GM21360 (cell line): ENCODE data around the gene ARHGAP24.
"Not testable (repeated sequence)": the region's sequence is repeated elsewhere in the genome, so short reads cannot be mapped to it uniquely, and the experiment has no call there.

Source experiments
- ATAC-seq: cut with Tn5 transposase; IDR thresholded peaks from one replicate; pipeline ENCODE4 v1.9.1; 2021; ENCODE audit warnings: mild to moderate bottlenecking, moderate library complexity; ENCODE audit not compliant: unreplicated experiment

Gene ARHGAP24

GRCh38 chr4:85836588-85837438 is 361.9 kb downstream of the ARHGAP24 start:
- no peak for ATAC-seq

- no peak for ATAC-seq
These were observed 362.4 kb downstream of the ARHGAP24 start for GRCh38 chr4:85837439-85837733.

DNA sequence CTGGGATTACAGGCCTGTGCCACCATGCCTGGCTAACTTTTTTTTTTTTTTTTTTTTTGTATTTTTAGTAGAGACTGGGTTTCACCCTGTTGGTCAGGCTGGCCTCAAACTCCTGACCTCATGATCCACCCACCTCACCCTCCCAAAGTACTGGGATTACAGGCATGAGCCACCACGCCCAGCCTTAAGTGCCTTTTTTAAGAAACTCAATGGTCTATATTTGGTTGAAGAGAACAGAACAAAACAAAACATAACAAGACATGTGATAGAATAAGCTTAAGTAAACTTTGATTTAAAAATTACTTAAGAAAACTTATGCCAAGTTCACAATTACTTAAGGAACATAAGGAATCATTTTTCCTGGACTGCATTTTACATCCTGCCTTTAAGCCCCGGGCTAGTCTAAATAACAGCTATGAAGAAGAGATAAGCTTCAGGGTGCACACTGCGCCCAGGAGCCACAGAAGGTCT is 365.1 kb downstream of the ARHGAP24 start:
- ATAC-seq = not testable (repeated sequence)

DNA sequence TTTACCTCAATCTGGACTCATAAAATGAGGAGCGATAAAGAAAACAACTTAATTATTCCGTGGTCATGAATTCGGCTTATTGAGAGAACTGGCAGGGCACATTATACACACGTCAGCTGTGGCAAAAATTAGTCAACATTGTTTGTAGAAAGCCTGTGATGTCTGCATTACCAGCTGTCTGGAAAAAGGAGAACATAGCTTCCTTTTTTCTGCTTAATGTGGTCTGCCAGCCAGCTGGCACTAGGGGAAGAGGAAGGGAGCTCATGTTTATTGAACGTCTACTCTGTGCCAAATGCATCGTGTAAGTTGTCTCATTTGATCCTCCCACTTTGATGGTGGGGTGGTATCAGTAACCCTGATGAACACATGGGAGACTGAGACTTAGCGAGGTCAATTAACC is 367.6 kb downstream of the ARHGAP24 start:
- ATAC-seq = no peak

DNA sequence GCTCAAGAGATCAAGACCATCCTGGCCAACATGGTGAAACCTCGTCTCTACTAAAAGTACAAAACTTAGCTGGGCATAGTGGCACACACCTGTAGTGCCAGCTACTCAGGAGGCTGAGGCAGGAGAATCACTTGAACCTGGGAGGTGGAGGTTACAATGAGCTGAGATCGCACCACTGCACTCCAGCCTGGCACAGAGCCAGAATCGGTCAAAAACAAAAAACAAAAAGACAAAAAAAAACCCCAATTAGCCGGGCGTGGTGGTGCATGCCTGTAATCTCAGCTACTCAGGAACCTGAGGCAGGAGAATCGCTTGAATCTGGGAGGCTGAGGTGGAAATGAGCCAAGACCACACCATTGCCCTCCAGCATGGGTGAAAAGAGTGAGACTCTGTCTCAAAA is 378.8 kb downstream of the ARHGAP24 start:
- ATAC-seq = not testable (repeated sequence)

GRCh38 chr4:85854546-85854945 is 379.6 kb downstream of the ARHGAP24 start:
- ATAC-seq = no peak

GRCh38 chr4:85860066-85860740 is 385.3 kb downstream of the ARHGAP24 start:
- no peak for ATAC-seq

- no peak for ATAC-seq
These were observed 386.3 kb downstream of the ARHGAP24 start for GRCh38 chr4:85861064-85861765.

- no peak for ATAC-seq
These were observed 387.9 kb downstream of the ARHGAP24 start for GRCh38 chr4:85862896-85863295.

DNA sequence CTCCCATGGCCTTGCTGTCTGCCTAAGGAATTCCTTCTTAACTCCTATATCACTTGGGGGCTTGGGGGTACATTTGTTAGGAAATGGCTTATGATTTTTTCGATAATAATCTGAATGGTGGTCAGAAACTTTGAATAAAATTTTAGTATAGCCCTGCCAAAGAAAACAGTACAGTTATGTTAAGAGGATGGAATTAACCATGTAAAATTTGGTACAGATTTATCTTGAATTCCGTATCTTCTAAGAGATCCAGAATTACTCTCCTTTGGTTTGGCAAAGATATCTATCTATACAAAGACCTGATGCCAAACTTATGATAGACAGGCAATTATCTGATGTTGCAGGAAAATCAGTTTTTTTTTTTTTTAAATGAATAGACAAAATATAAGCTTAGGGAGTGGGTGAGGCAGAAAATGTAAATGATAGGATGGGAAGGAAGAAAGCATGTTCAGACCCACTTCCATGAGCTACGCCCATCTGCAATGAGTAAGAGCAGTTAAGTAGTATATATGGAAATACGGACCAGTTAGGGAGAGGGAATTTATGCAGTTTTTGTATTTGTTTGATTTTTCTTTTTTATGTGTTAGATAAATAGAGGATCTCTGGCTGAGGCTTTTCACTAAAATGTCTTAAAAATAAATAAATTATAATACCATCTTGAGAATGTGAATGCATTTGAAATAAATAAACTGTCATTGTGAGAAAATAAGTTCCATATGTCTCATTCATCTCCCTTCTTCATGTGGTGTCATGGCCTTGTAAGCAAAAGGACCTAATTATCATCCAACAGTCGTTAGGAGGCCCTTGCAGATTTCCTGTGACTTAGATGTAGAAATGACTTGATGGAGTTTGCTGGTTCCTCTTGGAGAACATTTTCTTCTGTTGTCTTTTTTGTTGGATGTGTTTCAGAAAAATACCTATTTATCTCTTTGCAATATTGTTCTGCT is 389.6 kb downstream of the ARHGAP24 start:
- ATAC-seq = no peak

DNA sequence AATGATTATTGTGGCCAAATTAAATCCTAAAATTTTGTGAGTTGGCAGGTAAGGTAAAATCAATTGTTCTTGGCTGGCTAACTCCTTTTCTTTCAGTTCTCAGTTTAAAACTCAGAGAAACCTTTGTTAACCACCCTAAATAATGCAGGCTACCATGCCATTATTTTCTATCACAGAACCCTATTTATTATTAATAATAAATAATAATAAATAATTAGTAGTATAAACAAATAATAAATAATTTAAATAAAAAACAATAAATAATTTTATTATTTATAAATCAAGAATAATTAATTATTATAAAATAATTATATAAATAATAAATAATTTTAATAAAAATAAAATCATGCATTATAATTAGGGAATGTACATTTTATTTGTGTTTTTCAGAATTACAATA is 390.3 kb downstream of the ARHGAP24 start:
- no peak for ATAC-seq

GRCh38 chr4:85866508-85866907 is 391.6 kb downstream of the ARHGAP24 start:
- no peak for ATAC-seq

- no peak for ATAC-seq
These were observed 392.3 kb downstream of the ARHGAP24 start for GRCh38 chr4:85867271-85867670.

- no peak for ATAC-seq
These were observed 394.2 kb downstream of the ARHGAP24 start for GRCh38 chr4:85869181-85869580.

GRCh38 chr4:85870298-85871083 is 395.5 kb downstream of the ARHGAP24 start:
- no peak for ATAC-seq

- no peak for ATAC-seq
These were observed 398.6 kb downstream of the ARHGAP24 start for GRCh38 chr4:85873566-85873965.

GRCh38 chr4:85879518-85879917 is 404.6 kb downstream of the ARHGAP24 start:
- no peak for ATAC-seq

GRCh38 chr4:85883180-85883579 is 408.2 kb downstream of the ARHGAP24 start:
- no peak for ATAC-seq

DNA sequence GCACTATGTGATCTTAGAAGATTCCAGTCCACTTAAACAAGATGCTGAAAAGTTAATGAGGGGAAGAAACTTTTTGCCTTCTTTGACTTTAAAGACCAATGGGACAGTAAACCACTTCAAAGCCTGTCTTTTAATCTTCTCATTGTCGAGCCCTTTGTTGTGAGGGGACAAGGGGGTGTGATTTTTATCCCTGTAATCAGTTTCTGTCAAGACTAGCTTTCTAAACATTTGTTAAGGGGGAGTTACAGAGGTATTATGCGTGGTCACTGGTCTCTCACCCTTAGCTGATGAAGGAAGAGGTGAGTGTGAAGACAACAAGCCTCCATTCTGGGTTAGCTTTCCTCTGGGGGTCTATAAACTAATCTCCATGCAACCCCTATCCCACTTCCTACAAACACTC is 409.3 kb downstream of the ARHGAP24 start:
- ATAC-seq = no peak

DNA sequence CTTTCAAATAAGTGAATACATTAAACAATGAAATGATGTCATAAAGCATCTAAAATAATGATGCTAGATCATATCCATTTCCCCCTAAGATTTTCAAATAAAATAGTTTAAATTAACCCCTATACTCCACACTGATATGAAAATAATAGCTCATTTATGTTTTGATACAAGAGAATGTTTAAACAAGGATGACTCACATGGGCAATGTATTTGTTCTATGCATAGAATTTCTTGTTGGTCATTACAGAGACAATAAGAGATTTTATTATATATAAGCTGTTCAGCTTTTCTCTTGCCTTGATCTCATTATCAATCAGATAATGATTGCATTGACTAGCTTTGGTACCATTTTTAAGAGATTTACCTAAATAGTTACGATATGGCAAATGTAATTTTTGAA is 411.7 kb downstream of the ARHGAP24 start:
- ATAC-seq = no peak
